Activated CD4-positive, CD25-positive, alpha-beta regulatory T cell treated with anti-CD3 and anti-CD28 coated beads, Interleukin-2, amount 50 U/mL, for 24 hours (primary cell): ENCODE measurements around the gene FHDC1.
"Not testable (repeated sequence)": the region's sequence is repeated elsewhere in the genome, so short reads cannot be mapped to it uniquely, and the experiment has no call there.

Source experiments
- ATAC-seq, 2 donors: fragments of 150-1000 bp; cut with Tn5 transposase; one replicate each; pipeline ENCODE4 v1.10.0; 2021; ENCODE audit warnings: mild to moderate bottlenecking in 1 of 2, moderate library complexity in 1 of 2

The FHDC1 gene

GRCh38 chr4:152935631-152936445 lies at the start of gene FHDC1:
TSS of gene FHDC1 (plus strand) at chr4:152936323. CDS start at chr4:152943058, 6,735 bp downstream.
- ATAC-seq, result no peak

- ATAC-seq, result no peak
These were observed 48.1 kb upstream of the FHDC1 start for GRCh38 chr4:152887981-152888380.

GRCh38 chr4:152892974-152893373 lies 43.1 kb upstream of the FHDC1 start:
- ATAC-seq, result no peak

GRCh38 chr4:152894673-152895072 lies 41.5 kb upstream of the FHDC1 start:
- no peak for ATAC-seq

- no peak for ATAC-seq
These were observed 39.3 kb upstream of the FHDC1 start for GRCh38 chr4:152896811-152897210.

GRCh38 chr4:152898133-152898532 lies 38.0 kb upstream of the FHDC1 start:
- not testable (repeated sequence) for ATAC-seq

GRCh38 chr4:152898606-152899005 lies 37.5 kb upstream of the FHDC1 start:
- no peak for ATAC-seq

- no peak for ATAC-seq
These were observed 35.7 kb upstream of the FHDC1 start for GRCh38 chr4:152900395-152900794.

GRCh38 chr4:152901205-152901604 lies 34.9 kb upstream of the FHDC1 start:
- ATAC-seq, result no peak

- ATAC-seq, result no peak
These were observed 32.5 kb upstream of the FHDC1 start for GRCh38 chr4:152903658-152904057.

- ATAC-seq, result no peak
These were observed 26.2 kb upstream of the FHDC1 start for GRCh38 chr4:152909901-152910300.

- ATAC-seq, result no peak
These were observed 25.6 kb upstream of the FHDC1 start for GRCh38 chr4:152910521-152910920.

GRCh38 chr4:152917543-152918395 lies 18.4 kb upstream of the FHDC1 start:
- no peak for ATAC-seq

GRCh38 chr4:152919826-152920225 lies 16.3 kb upstream of the FHDC1 start:
- no peak for ATAC-seq

GRCh38 chr4:152920768-152921167 lies 15.4 kb upstream of the FHDC1 start:
- no peak for ATAC-seq

- no peak for ATAC-seq
These were observed 14.8 kb upstream of the FHDC1 start for GRCh38 chr4:152921284-152921683.

GRCh38 chr4:152925851-152926250 lies 10.3 kb upstream of the FHDC1 start:
- no peak for ATAC-seq

GRCh38 chr4:152926959-152927358 lies 9.2 kb upstream of the FHDC1 start:
- no peak for ATAC-seq

- ATAC-seq, result no peak
These were observed 8.4 kb upstream of the FHDC1 start for GRCh38 chr4:152927737-152928136.

- ATAC-seq, result no peak
These were observed 7.8 kb upstream of the FHDC1 start for GRCh38 chr4:152928286-152928685.

- ATAC-seq, result no peak
These were observed 6.2 kb upstream of the FHDC1 start for GRCh38 chr4:152929888-152930287.

- ATAC-seq, result no peak
These were observed 980 bp upstream of the FHDC1 start for GRCh38 chr4:152935143-152935542.

GRCh38 chr4:152936446-152937335 lies 568 bp downstream of the FHDC1 start:
- ATAC-seq, result no peak
